ENCODE results near the gene PRM1.

Gene PRM1

GRCh38 chr16:11280616-11281522 lies at the start of gene PRM1:
TSS of gene PRM1 (minus strand) at chr16:11281330. CDS start at chr16:11281238, 92 bp downstream.
- DNase-seq (ENCODE audit: low read depth in 2 of 2) = no peak

- no peak for DNase-seq (ENCODE audit: low read depth in 2 of 2)
Measured at GRCh38 chr16:11330526-11331237, 49.6 kb upstream of the PRM1 start.

- DNase-seq (ENCODE audit: low read depth in 2 of 2) = no peak
Measured at GRCh38 chr16:11329891-11330290, 48.8 kb upstream of the PRM1 start.

GRCh38 chr16:11329071-11329491 lies 48.0 kb upstream of the PRM1 start:
- no peak for DNase-seq (ENCODE audit: low read depth in 2 of 2)

DNA sequence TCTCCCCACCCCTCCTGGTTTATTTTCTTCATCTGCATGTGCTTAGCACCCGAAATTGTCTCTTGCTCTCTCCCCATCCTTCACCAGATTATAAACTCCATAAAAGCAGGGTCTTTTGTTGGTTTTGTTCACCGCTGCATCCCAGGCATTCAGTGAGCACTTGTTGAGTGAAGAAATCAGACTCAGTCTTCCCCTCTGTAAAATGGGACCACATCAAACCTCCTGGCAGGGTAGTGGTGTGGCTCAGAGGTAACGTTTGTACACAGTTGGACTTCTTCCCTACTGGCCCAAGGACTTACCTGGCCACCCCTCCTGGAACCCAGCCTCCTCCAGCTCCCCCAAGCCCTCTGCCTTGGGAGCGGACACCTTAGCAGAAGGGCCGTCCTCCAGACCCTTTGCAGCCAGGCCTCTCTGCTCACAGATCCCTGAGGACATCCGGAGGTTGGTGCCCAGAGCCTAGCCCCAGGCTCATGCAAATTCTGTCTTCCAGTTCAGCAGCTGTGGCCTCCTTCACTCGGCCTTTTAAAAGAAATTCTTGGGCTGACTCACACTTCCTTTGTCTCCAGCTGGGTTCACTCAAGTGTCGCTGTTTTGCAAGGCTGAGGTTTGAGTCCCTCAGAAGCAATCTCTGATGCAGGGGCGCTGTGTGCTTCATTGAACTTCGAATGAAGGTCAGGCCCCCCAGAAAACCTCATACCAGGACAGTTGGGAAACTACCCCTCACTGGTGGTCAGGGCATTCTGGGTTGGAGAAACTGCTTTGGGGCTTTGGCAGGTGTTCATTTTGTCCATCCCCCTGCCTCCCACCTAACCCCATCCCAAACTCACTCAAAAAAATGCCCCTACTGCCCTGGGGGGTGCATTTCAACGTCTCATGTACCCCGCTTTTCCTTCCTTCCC lies 47.3 kb upstream of the PRM1 start:
- DNase-seq (ENCODE audit: low read depth in 2 of 2) = peak; percentile 12 to 17

DNA sequence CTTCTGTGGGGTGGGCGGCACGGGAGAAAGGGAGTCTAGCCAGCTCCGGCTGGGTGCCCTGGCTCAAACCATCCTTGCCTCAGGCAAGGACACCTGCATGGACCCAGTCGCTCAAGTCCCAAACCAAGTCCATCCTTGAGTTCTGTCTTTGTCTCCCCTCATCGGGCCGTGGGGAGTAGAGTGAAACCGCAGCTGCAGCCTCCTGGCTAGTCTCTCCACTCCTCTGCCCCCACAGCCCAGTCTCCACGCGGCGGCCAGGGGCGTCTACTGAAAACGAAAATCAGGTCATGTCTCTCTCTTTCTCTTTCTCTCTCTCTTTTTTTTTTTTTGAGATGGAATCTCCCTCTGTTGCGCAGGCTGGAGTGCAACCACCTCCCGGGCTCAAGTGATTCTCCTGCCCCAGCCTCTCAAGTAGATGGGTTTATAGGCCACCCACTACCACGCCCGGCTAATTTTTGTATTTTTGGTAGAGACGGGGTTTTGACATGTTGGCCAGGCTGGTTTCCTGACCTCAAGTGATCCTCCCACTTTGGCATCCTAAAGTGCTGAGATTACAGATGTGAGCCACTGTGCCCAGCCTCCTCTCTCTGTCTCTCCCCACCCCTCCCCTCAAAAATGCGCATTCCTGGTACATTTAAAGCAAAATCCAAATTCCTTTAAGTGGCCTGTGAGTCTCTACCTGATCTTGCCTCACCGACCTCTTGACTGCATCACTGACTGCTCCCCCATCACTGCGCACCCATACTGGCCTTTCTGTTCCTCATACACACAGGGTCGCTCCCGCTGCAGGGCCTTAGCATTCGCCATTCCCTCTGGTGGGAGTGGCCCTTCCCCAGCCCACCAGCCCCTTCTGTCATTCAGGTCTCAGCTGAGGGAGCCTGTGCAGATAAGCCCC lies 46.4 kb upstream of the PRM1 start:
- DNase-seq (ENCODE audit: low read depth in 2 of 2) = no peak

- DNase-seq (ENCODE audit: low read depth in 2 of 2) = no peak
Measured at GRCh38 chr16:11326737-11327276, 45.7 kb upstream of the PRM1 start.

DNA sequence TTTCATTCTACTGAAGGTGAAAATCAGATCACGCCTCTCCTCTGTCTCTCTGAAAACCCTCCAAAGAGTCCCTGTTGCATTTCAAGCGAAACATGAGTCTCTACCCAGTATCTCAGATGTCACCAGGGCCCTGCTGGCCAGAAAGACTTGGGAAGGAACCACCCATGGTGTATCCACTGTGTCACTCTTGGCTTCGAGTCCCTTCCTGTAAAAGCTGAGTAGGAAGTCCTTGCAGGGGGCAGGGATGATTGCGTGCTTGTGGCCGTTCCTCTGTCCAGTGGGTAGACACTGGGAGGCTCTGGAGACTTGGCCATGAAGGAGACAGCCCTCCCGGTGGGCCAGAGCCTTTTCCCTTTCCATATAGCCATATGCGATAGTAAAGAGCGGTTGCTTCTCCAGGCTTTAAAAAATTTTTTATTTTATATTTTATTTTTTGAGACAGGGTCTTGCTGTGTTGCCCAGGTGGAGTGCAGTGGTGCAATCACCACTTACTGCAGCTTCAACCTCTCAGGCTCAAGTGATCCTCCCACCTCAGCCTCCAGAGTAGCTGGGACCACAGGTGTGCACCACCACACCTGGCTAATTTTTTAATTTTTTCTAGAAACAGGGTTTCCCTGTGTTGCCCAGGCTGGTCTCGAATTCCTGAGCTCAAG lies 45.1 kb upstream of the PRM1 start:
- DNase-seq (ENCODE audit: low read depth in 2 of 2) = no peak

DNA sequence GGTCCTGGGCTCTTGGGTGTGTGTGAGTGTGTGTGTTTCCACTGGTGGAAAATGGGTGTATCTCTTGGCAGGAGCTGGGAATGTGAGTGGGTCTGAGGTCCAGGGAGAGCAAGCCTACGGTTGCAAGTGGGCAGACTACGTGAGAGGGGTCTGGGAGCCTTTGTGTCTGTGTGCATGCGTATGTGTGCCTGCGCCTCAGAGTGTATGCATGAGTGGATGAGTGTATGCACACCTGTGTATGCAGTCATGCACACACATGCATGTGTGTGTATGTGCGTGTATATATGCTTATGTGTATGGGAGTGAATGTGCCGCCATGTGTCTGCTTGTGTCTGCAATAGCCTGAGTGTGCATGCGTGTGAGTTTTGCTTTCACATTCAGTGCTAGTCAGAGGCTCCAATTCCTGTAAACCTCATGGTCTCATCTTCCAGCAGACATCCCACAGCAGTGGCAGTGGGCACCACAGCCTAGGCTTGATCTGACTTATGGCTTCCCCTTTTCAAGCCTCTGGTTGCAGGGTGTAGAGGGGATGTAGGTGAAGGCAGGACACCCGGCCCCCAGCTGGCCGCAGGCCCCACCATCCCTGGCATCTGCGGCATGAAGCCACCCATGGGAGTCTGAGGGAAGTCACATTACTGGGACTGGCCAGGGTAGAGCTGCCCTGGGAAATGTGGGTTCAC lies 44.4 kb upstream of the PRM1 start:
- DNase-seq (ENCODE audit: low read depth in 2 of 2) = no peak

- DNase-seq (ENCODE audit: low read depth in 2 of 2) = no peak
Measured at GRCh38 chr16:11323551-11324336, 42.6 kb upstream of the PRM1 start.

- DNase-seq (ENCODE audit: low read depth in 2 of 2) = no peak
Measured at GRCh38 chr16:11322823-11323222, 41.7 kb upstream of the PRM1 start.

- no peak for DNase-seq (ENCODE audit: low read depth in 2 of 2)
Measured at GRCh38 chr16:11321662-11322061, 40.5 kb upstream of the PRM1 start.

- DNase-seq (ENCODE audit: low read depth in 2 of 2) = no peak
Measured at GRCh38 chr16:11320170-11320569, 39.0 kb upstream of the PRM1 start.

DNA sequence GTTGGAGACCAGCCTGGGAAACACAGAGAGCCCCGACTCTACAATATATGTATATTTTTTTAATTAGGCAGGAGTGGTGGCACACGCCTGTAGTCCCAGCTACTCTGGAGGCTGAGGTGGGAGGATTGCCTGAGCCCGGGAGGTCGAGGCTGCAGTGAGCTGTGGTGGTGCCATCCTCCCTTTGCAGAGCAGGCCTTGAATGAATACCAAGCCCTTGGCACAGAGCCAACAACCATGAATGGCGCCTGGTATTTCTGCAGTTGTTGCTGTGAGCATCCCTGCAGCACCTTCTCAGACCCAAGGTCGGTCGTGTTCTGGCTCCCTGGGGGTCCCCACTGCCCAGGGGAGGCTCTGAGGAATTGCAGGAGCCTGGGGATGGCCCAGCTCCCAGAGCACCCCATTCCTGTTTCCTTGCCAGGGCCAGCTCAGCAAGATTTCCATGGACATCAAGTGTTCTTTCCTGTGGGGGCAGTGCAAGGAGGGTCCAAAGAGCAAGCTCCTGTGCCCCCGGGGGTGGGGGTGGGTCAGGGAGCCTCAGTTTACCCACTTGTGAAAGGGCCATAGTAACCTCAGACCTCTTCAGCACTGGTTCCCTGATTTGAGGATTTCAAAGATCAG lies 38.5 kb upstream of the PRM1 start:
- no peak for DNase-seq (ENCODE audit: low read depth in 2 of 2)

DNA sequence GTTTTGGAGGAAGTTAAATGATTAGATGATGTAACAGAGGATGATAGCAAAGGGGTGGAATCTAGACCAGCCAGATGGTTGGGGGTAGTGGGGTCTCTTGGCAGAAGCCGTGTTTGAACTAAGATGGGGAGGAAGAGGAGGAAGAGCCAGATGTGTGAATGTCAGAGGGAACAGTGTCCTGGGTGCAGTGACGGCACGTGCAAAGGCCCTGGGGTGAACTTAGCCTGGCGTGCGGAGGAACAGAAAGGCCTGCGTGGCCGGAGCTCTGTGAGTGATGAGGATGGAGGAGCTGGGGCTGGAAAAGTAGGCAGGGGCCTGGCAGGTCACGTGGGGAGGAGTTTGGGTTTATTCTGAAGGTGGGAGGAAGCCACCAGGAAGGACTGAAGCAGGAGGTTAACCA lies 37.7 kb upstream of the PRM1 start:
- DNase-seq (ENCODE audit: low read depth in 2 of 2) = no peak

DNA sequence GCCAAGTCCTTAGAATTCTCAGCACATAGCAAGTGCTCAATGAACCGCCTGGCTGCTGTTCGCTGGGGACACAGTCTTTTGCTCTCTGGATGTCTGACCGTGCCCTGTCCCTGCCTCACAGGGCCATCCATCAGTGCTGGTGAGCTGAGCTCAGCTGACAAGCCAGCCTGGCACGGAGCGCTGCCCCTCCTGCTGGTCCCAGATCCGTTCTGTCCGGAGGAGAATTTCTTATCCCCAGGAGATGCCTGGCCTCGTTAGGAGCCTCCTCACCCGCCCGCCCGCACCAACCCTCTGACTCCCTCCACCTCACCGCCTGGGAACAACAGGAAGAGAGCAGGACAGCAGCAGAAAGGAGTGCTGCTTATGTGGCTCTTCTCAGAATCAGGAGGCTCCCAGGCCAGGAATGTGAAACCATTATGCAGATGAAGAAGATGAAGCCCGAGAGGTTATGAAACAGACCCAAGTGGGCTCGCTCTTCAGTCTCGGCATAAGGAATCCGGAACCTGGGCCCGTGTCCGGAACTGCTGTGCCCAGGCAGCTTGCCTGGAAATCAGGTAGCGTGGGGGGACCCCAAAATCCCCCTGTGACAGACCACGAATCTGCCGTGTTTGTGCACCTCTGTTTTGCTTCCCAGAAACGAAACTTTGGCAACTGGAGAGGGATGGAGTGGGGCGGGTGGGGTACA lies 35.3 kb upstream of the PRM1 start:
- no peak for DNase-seq (ENCODE audit: low read depth in 2 of 2)

- no peak for DNase-seq (ENCODE audit: low read depth in 2 of 2)
Measured at GRCh38 chr16:11315510-11315909, 34.4 kb upstream of the PRM1 start.
